B cell (primary cell): ENCODE data around the gene SH3BP2. TPM values are rescaled to one million over a fixed set of nuclear protein-coding genes. Genes with fewer than 3 reads are reported as not detected.

ENCODE experiments used
- ATAC-seq: fragments of 200-7000 bp; cut with Tn5 transposase; one replicate; pipeline ENCODE4 v1.10.0; 2021; ENCODE audit warnings: low read depth, mild to moderate bottlenecking, moderate number of reproducible peaks, moderate library complexity
- CTCF ChIA-PET: fragments of 350-600 bp; sonication (Branson Sonifier 250); formaldehyde crosslinking; loops from one replicate; lab custom pipeline; 2021; ENCODE audit warnings: antibody characterized with exemption, inconsistent platforms; lab: Charles Lee
- POLR2A ChIA-PET: fragments of 350-600 bp; sonication (Branson Sonifier 250); formaldehyde crosslinking; loops from one replicate; lab custom pipeline; 2021; ENCODE audit warnings: antibody characterized with exemption; lab: Charles Lee
- DNase-seq: peaks from one replicate; pipeline ENCODE4 v3.0.0; 2013
- H2AFZ ChIP-seq: 2 replicates; pipeline ENCODE4 v1.6.1; 2012; ENCODE audit warnings: mild to moderate bottlenecking, low read depth, low read length; ENCODE audit not compliant: insufficient read depth, poor library complexity, severe bottlenecking
- H3K27ac ChIP-seq, 2 donors: 1 replicate in 1 of 2; 2 replicates in 1 of 2; pipeline ENCODE4 v1.5.1; 2012 to 2013; ENCODE audit warnings: low read length in 2 of 2, mild to moderate bottlenecking in 2 of 2, moderate library complexity in 1 of 2
- H3K27me3 ChIP-seq, 4 experiments: fragments of 200-600 bp in 1 of 4; sonication (generic) in 1 of 4; replicated peaks in 1 of 4; 1 replicate in 2 of 4; 2 replicates in 2 of 4; pipeline versions ENCODE4 v1.6.1 to v1.7.0; 2013 to 2016; ENCODE audit warnings: low read length in 3 of 4, mild to moderate bottlenecking in 2 of 4, mixed read lengths in 1 of 4, moderate library complexity in 1 of 4; ENCODE audit not compliant: insufficient read depth in 4 of 4, control insufficient read depth in 3 of 4; ENCODE audit errors: control extremely low read depth in 1 of 4
- H3K36me3 ChIP-seq, 2 experiments: replicated peaks in 1 of 2; 1 replicate in 1 of 2; 2 replicates in 1 of 2; pipeline versions ENCODE4 v1.6.1 to v1.7.1; 2013; ENCODE audit warnings: low read length in 1 of 2; ENCODE audit not compliant: insufficient read depth in 2 of 2, control insufficient read depth in 1 of 2; ENCODE audit errors: control extremely low read depth in 1 of 2, extremely low read depth in 1 of 2
- H3K4me1 ChIP-seq, 2 donors: fragments of 200-600 bp in 1 of 2; sonication (generic) in 1 of 2; 1 replicate in 1 of 2; 2 replicates in 1 of 2; pipeline versions ENCODE4 v1.5.1 to v1.6.1; 2013 to 2017; ENCODE audit warnings: low read length in 2 of 2; ENCODE audit not compliant: control insufficient read depth in 2 of 2, insufficient read depth in 2 of 2
- H3K4me2 ChIP-seq: replicated peaks from 2 replicates; pipeline ENCODE3; 2012; ENCODE audit warnings: mild to moderate bottlenecking, low read depth, low read length; ENCODE audit not compliant: poor library complexity, severe bottlenecking
- H3K4me3 ChIP-seq, 5 experiments: fragments of 200-600 bp in 1 of 5; sonication (generic) in 1 of 5; 1 replicate in 3 of 5; 2 replicates in 2 of 5; pipeline versions ENCODE4 v1.5.1 to v1.7.0; 2011 to 2016; ENCODE audit warnings: low read length in 4 of 5, mild to moderate bottlenecking in 4 of 5, low read depth in 2 of 5, control low read depth in 1 of 5, moderate library complexity in 1 of 5; ENCODE audit not compliant: insufficient read depth in 1 of 5; ENCODE audit errors: control extremely low read depth in 1 of 5, extremely low read depth in 1 of 5
- H3K79me2 ChIP-seq: fragments of 200-600 bp; sonication (generic); one replicate; pipeline ENCODE4 v1.6.0; 2016; ENCODE audit warnings: low read length; ENCODE audit not compliant: control insufficient read depth, insufficient read depth
- H3K9ac ChIP-seq: fragments of 200-600 bp; sonication (generic); 2 replicates; pipeline ENCODE4 v1.6.1; 2017; ENCODE audit warnings: mild to moderate bottlenecking, low read length, moderate library complexity
- H3K9me3 ChIP-seq, 3 donors: one replicate each; pipeline versions ENCODE4 v1.6.1 to v1.7.1; 2013; ENCODE audit warnings: low read length in 2 of 3; ENCODE audit not compliant: control insufficient read depth in 2 of 3, insufficient read depth in 1 of 3; ENCODE audit errors: control extremely low read depth in 1 of 3
- H4K20me1 ChIP-seq: 2 replicates; pipeline ENCODE4 v1.6.0; 2012; ENCODE audit warnings: mild to moderate bottlenecking, low read length; ENCODE audit not compliant: insufficient read depth, control insufficient read depth, poor library complexity, severe bottlenecking
- H3K27ac Mint-ChIP-seq: one replicate; pipeline ENCODE4 v1.8.0; 2021; ENCODE audit warnings: mixed read lengths
- H3K27me3 Mint-ChIP-seq: one replicate; pipeline ENCODE4 v1.8.0; 2021; ENCODE audit warnings: mixed read lengths
- H3K4me1 Mint-ChIP-seq: one replicate; pipeline ENCODE4 v1.8.0; 2021; ENCODE audit warnings: mixed read lengths
- H3K4me3 Mint-ChIP-seq: one replicate; pipeline ENCODE4 v1.8.0; 2021; ENCODE audit warnings: mixed read lengths
- H3K9me3 Mint-ChIP-seq: one replicate; pipeline ENCODE4 v1.8.0; 2022; ENCODE audit warnings: mixed read lengths; ENCODE audit not compliant: insufficient read depth
- CTCF ChIP-seq: fragments of 200-600 bp; IDR thresholded peaks from one replicate; pipeline ENCODE4 v1.8.0; 2022; ENCODE audit warnings: antibody characterized with exemption, mild to moderate bottlenecking
- EZH2 ChIP-seq: IDR thresholded peaks from 2 replicates; pipeline ENCODE4 v1.6.1; 2012; ENCODE audit warnings: borderline replicate concordance, low read depth, mild to moderate bottlenecking, moderate library complexity, low read length; ENCODE audit not compliant: insufficient read depth, poor library complexity, severe bottlenecking
- WGBS: methylation state at CpG from one replicate; pipeline ENCODE4 v1.1.5; 2013; ENCODE audit warnings: missing lambda C conversion rate; ENCODE audit not compliant: insufficient coverage; 5-methylcytosine and 5-hydroxymethylcytosine counted together
- intact Hi-C: fragments of 100-400 bp; cut with micrococcal nuclease; formaldehyde crosslinking; loops from one replicate; pipeline ENCODE4 v1.10.0; 2022
- polyA plus RNA-seq: library from polyadenylated mRNA; depleted of rRNA; stranded (reverse); fragments of >200 nt; gene quantifications from 2 replicates; pipeline ENCODE4 v1.2.3, GENCODE V29; 2012
- total RNA-seq, 2 donors: library from RNA; stranded (reverse); fragments of 120-200 nt in 1 of 2; gene quantifications; 1 replicate in 1 of 2; 2 replicates in 1 of 2; pipeline versions ENCODE4 v1.2.3 to v1.2.4, GENCODE V29; 2013 to 2022

SH3BP2 gene
- total and polyA plus RNA-seq, 2 donors (not counting 1 experiment from before 2014, with no cell fraction given), result 30.8 to 219 TPM

- ATAC-seq (no peak), DNase-seq (no peak)
- Mint-ChIP-seq H3K4me1 (peaks cover 62% of the 10 kb centered on the region), H3K27me3 (no peaks in the 10 kb centered on the region), H3K9me3 (no peaks in the 10 kb centered on the region), H3K4me3 (peak overlapping the region; percentile 92), H3K27ac (peak overlapping the region; percentile 97)
- Histone ChIP-seq H3K4me2 (peak overlapping the region; percentile 90), H2AFZ (peak overlapping the region; percentile 80), H3K4me3 (peak overlapping the region; percentile 23 to 92 (median 82)), H3K9ac (peak overlapping the region; percentile 82), H3K27ac (peak overlapping the region; percentile 63 to 79), H3K79me2 (peaks cover 84% of the 10 kb centered on the region), H4K20me1 (peaks cover 10% of the 10 kb centered on the region), H3K36me3 (no peaks in the 10 kb centered on the region), H3K27me3 (no peaks in the 10 kb centered on the region), H3K9me3 (peaks cover 0 to 4% (median 0%) of the 10 kb centered on the region in 3 donors), H3K4me1 (peaks cover 48 to 56% of the 10 kb centered on the region in 2 donors)
- WGBS, result 21% methylated on average over 9 of the region's 10 CpGs
- intact Hi-C loops, result loop anchor here (1.0 to 10.0 kb wide), 5 partner anchors 7 to 358 kb away; partner anchors contain the start of genes HTT and HTT-AS
- ChIA-PET POLR2A (interaction anchor here (0.5 to 1.2 kb wide), 3 partner anchors 7 to 121 kb away, joined by 3 to 4 read pairs (median 3); no protein-coding TSS in a partner anchor), CTCF (interaction anchor here (0.9 kb wide), 1 partner anchor 308 kb away, joined by 3 read pairs; no protein-coding TSS in a partner anchor)
- no peak for TF ChIP-seq EZH2
- TF ChIP-seq CTCF, result no peak
Measured at GRCh38 chr4:2842687-2843262, 49.9 kb downstream of the SH3BP2 start.
